Vagina (tissue), 2 donors: ENCODE data around the gene HEXIM2.

Source experiments
- POLR2A ChIP-seq, 2 donors: fragments of 450-650 bp; IDR thresholded peaks; one replicate each; pipeline ENCODE4 v1.6.1; 2017; ENCODE audit warnings: antibody characterized with exemption in 2 of 2, mild to moderate bottlenecking in 2 of 2, moderate library complexity in 2 of 2
- POLR2AphosphoS5 ChIP-seq, 2 donors: sonication (generic); formaldehyde crosslinking; IDR thresholded peaks; one replicate each; pipeline ENCODE4 v1.9.0; 2017; ENCODE audit warnings: antibody characterized with exemption in 2 of 2, mild to moderate bottlenecking in 2 of 2, low read depth in 1 of 2; ENCODE audit not compliant: insufficient read depth in 1 of 2
- TF ChIP-seq, protein P1 (sequence below), 3 experiments: fragments of 450-650 bp in 2 of 3; fragments of 200-600 bp in 1 of 3; sonication (generic) in 1 of 3; IDR thresholded peaks; one replicate each; pipeline ENCODE4 v1.5.1; 2017 to 2019; ENCODE audit warnings: antibody characterized with exemption in 3 of 3, mild to moderate bottlenecking in 2 of 3, moderate library complexity in 2 of 3

DNA sequence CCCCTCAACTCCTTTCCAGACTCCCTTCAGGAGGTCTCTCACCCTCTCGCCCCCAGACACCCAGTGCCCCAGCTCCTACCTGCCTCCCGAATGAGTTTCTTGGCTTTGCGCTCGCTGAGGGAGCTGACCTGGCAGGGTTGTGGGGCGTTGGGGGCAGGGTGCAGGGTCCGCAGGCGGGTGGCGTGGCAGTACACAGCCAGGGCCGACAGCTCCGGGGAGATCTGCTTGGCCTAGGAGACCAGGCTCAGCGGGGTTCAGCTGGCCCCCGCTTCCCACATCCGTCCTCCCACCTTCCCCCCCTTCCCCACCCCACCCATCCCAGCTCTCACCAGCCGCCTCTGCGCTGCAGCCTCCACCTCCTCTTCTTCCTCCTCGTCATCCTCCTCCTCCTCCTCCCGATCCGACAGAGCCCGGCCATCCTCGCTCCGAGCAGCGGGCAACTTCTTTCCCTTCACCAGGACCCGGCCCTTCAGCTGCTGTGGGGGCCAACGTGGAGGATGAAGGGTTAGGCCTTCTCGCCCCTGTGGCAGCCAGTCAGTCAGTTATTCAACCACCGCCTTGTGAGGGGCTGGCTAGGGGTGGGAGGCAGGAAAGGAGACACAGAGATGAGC lies 46.6 kb upstream of the HEXIM2 start:
- TF ChIP-seq, protein P1, sequence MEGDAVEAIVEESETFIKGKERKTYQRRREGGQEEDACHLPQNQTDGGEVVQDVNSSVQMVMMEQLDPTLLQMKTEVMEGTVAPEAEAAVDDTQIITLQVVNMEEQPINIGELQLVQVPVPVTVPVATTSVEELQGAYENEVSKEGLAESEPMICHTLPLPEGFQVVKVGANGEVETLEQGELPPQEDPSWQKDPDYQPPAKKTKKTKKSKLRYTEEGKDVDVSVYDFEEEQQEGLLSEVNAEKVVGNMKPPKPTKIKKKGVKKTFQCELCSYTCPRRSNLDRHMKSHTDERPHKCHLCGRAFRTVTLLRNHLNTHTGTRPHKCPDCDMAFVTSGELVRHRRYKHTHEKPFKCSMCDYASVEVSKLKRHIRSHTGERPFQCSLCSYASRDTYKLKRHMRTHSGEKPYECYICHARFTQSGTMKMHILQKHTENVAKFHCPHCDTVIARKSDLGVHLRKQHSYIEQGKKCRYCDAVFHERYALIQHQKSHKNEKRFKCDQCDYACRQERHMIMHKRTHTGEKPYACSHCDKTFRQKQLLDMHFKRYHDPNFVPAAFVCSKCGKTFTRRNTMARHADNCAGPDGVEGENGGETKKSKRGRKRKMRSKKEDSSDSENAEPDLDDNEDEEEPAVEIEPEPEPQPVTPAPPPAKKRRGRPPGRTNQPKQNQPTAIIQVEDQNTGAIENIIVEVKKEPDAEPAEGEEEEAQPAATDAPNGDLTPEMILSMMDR (IDR thresholded peaks at IDR 0.05), result no peak
- no peak for TF ChIP-seq POLR2A (IDR thresholded peaks at IDR 0.05)
- no peak for TF ChIP-seq POLR2AphosphoS5 (IDR thresholded peaks at IDR 0.05; ENCODE audit: insufficient read depth in 1 of 2, low read depth in 1 of 2)
